SK-N-SH (cell line): ENCODE results near the gene PSMA6. TPM values are rescaled to one million over a fixed set of nuclear protein-coding genes. Genes with fewer than 3 reads are reported as not detected.
A peak's percentile ranks its signal among the peaks of the same experiment; 100 is the strongest.

Experiments used
- CTCF ChIA-PET: fragments of 300-600, 350-600 bp; formaldehyde crosslinking; extraction: SDS; loops from one replicate; lab custom pipeline; 2021; lab: Yijun Ruan, JAX
- POLR2A ChIA-PET: fragments of 350-600 bp; sonication (Branson Sonifier 250); formaldehyde crosslinking; extraction: SDS; loops from one replicate; lab custom pipeline; 2020; ENCODE audit warnings: antibody characterized with exemption, inconsistent platforms; lab: Yijun Ruan, JAX
- DNase-seq: peaks from one replicate; pipeline ENCODE4 v3.0.0; 2012
- H2AFZ ChIP-seq: fragments of 200-600 bp; sonication (generic); 2 replicates; pipeline ENCODE4 v1.8.1; 2016; ENCODE audit warnings: antibody characterized with exemption, mild to moderate bottlenecking, low read depth
- H3F3A ChIP-seq: fragments of 200-600 bp; sonication (generic); replicated peaks from 2 replicates; pipeline ENCODE3; 2016; ENCODE audit warnings: antibody characterized with exemption, mild to moderate bottlenecking; ENCODE audit not compliant: insufficient read depth
- H3K27ac ChIP-seq, 2 experiments: fragments of 200-500 bp in 1 of 2; fragments of 200-600 bp in 1 of 2; sonication (Bioruptor generic) in 1 of 2; sonication (generic), shearing (Covaris generic) in 1 of 2; 2 replicates each; pipeline versions ENCODE4 v1.5.1 to v1.6.1; 2014 to 2016; ENCODE audit warnings: low read depth in 2 of 2, inconsistent platforms in 1 of 2, low read length in 1 of 2, mild to moderate bottlenecking in 1 of 2, mixed read lengths in 1 of 2
- H3K27me3 ChIP-seq: fragments of 200-600 bp; sonication (generic), shearing (Covaris generic); 2 replicates; pipeline ENCODE4 v1.6.1; 2016; ENCODE audit warnings: mixed run types; ENCODE audit not compliant: insufficient read depth
- H3K36me3 ChIP-seq, 2 experiments: fragments of 200-500 bp in 1 of 2; fragments of 200-600 bp in 1 of 2; sonication (Bioruptor generic) in 1 of 2; sonication (generic) in 1 of 2; replicated peaks in 1 of 2; 2 replicates each; pipeline versions ENCODE3 to v1.5.1; 2014 to 2016; ENCODE audit warnings: low read length in 1 of 2, mild to moderate bottlenecking in 1 of 2; ENCODE audit not compliant: insufficient read depth in 2 of 2, control insufficient read depth in 1 of 2
- H3K4me1 ChIP-seq, 2 experiments: fragments of 200-500 bp in 1 of 2; fragments of 200-600 bp in 1 of 2; sonication (Bioruptor generic) in 1 of 2; sonication (generic), shearing (Covaris generic) in 1 of 2; 2 replicates each; pipeline versions ENCODE4 v1.5.1 to v1.6.1; 2014 to 2016; ENCODE audit warnings: low read depth in 1 of 2, low read length in 1 of 2, mixed run types in 1 of 2; ENCODE audit not compliant: insufficient read depth in 2 of 2, control insufficient read depth in 1 of 2
- H3K4me2 ChIP-seq: fragments of 200-600 bp; sonication (generic), shearing (Covaris generic); 2 replicates; pipeline ENCODE4 v1.6.1; 2017; ENCODE audit warnings: mixed run types
- H3K4me3 ChIP-seq, 2 experiments: fragments of 200-500 bp in 1 of 2; fragments of 200-600 bp in 1 of 2; sonication (Bioruptor generic) in 1 of 2; sonication (generic), shearing (Covaris generic) in 1 of 2; 2 replicates each; pipeline versions ENCODE4 v1.5.1 to v1.8.1; 2014 to 2016; ENCODE audit warnings: low read depth in 2 of 2, inconsistent platforms in 1 of 2, low read length in 1 of 2, mild to moderate bottlenecking in 1 of 2, mixed read lengths in 1 of 2, moderate library complexity in 1 of 2
- H3K79me2 ChIP-seq: fragments of 200-600 bp; sonication (generic); 2 replicates; pipeline ENCODE4 v1.8.1; 2017; ENCODE audit warnings: mild to moderate bottlenecking; ENCODE audit not compliant: insufficient read depth
- H3K9ac ChIP-seq: fragments of 200-600 bp; sonication (generic); 2 replicates; pipeline ENCODE4 v1.6.1; 2017; ENCODE audit warnings: mixed run types
- H3K9me2 ChIP-seq: fragments of 200-600 bp; sonication (generic); 2 replicates; pipeline ENCODE4 v1.6.1; 2017; ENCODE audit warnings: mixed run types
- H3K9me3 ChIP-seq: fragments of 200-600 bp; sonication (generic); 2 replicates; pipeline ENCODE4 v1.6.1; 2017; ENCODE audit warnings: mixed run types, mild to moderate bottlenecking, moderate library complexity
- H4K20me1 ChIP-seq: fragments of 200-600 bp; sonication (generic); 2 replicates; pipeline ENCODE4 v1.6.1; 2017; ENCODE audit warnings: mild to moderate bottlenecking, mixed run types; ENCODE audit not compliant: insufficient read depth
- CHD2 ChIP-seq: fragments of 150-350 bp; IDR thresholded peaks from 2 replicates; pipeline ENCODE4 v1.6.1; 2018; ENCODE audit warnings: low read length; ENCODE audit not compliant: partially characterized antibody
- ELF1 ChIP-seq: IDR thresholded peaks from 2 replicates; pipeline ENCODE4 v1.4.0; 2012
- EZH2phosphoT487 ChIP-seq: fragments of 200-600 bp; sonication (generic); IDR thresholded peaks from 2 replicates; pipeline ENCODE4 v1.6.1; 2017; ENCODE audit warnings: low read depth, mixed run types, mild to moderate bottlenecking, antibody characterized with exemption, moderate library complexity, borderline replicate concordance
- FOXJ3 ChIP-seq: sonication (generic); formaldehyde crosslinking; IDR thresholded peaks from 2 replicates; pipeline ENCODE4 v1.5.1; 2020; ENCODE audit warnings: mild to moderate bottlenecking, missing genetic modification reagents
- FOXM1 ChIP-seq: IDR thresholded peaks from 2 replicates; pipeline ENCODE4 v1.4.0; 2012; ENCODE audit warnings: low read depth, mild to moderate bottlenecking
- GATA2 ChIP-seq: sonication (generic); formaldehyde crosslinking; IDR thresholded peaks from 2 replicates; pipeline ENCODE4 v1.5.0; 2020; ENCODE audit warnings: mild to moderate bottlenecking, missing genetic modification reagents
- MEF2A ChIP-seq: IDR thresholded peaks from 2 replicates; pipeline ENCODE4 v1.4.0; 2012; ENCODE audit warnings: low read depth, borderline replicate concordance
- NFIC ChIP-seq: IDR thresholded peaks from 2 replicates; pipeline ENCODE4 v1.4.0; 2012; ENCODE audit warnings: borderline replicate concordance
- POLR2AphosphoS5 ChIP-seq: IDR thresholded peaks from 2 replicates; pipeline ENCODE4 v1.6.1; 2012; ENCODE audit warnings: low read depth, low read length
- RCOR1 ChIP-seq: fragments of 150-350 bp; IDR thresholded peaks from 2 replicates; pipeline ENCODE4 v1.6.1; 2017; ENCODE audit warnings: antibody characterized with exemption, low read length
- SIN3A ChIP-seq: IDR thresholded peaks from 2 replicates; pipeline ENCODE4 v1.6.1; 2012; ENCODE audit warnings: low read depth, mild to moderate bottlenecking, low read length, moderate library complexity, borderline replicate concordance
- SMC3 ChIP-seq: IDR thresholded peaks from 2 replicates; pipeline ENCODE4 v1.6.1; 2012; ENCODE audit warnings: low read depth, low read length, improper control_type of control experiment
- TCF12 ChIP-seq: IDR thresholded peaks from 2 replicates; pipeline ENCODE4 v1.4.0; 2012
- TEAD4 ChIP-seq: IDR thresholded peaks from 2 replicates; pipeline ENCODE4 v1.4.0; 2012; ENCODE audit warnings: mild to moderate bottlenecking, borderline replicate concordance; ENCODE audit not compliant: insufficient read depth
- WGBS: methylation state at CpG from one replicate; pipeline ENCODE4 v1.1.6; 2017; ENCODE audit warnings: low lambda C conversion rate; 5-methylcytosine and 5-hydroxymethylcytosine counted together
- polyA plus RNA-seq, 3 experiments: library from polyadenylated mRNA; depleted of rRNA; stranded (reverse); fragments of >200 nt; gene quantifications; 2 replicates each; pipeline ENCODE4 v1.2.3, GENCODE V29; 2012
- TF ChIP-seq, protein P1 (sequence below): IDR thresholded peaks from 2 replicates; pipeline ENCODE4 v1.4.0; 2012; ENCODE audit warnings: low read depth, borderline replicate concordance
- TF ChIP-seq, protein P2 (sequence below): IDR thresholded peaks from 2 replicates; pipeline ENCODE4 v1.6.1; 2012; ENCODE audit warnings: mild to moderate bottlenecking, low read depth, low read length, moderate library complexity
- TF ChIP-seq, protein P3 (sequence below): IDR thresholded peaks from 2 replicates; pipeline ENCODE4; 2012
- TF ChIP-seq, protein P4 (sequence below): IDR thresholded peaks from 2 replicates; pipeline ENCODE4 v1.4.0; 2012; ENCODE audit warnings: low read depth

The PSMA6 gene
- polyA plus RNA-seq, 1 of the 3 experiments (the other 2 are of a cell fraction), result 174 TPM

DNA sequence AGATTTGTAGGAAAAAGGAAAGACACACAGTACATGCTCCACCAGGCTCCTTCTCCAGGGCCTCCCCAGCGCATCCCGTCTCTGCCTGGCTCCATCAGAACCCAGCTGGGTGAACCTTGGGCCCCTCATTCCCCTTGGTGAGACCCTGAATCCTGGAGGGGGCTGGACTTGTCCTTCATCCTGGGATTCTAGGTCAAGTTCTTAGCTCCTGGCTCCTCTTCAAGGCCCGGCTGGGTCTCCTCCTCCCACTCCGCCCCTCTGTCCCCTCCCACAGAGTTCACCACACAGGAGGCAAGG is 49.2 kb downstream of the PSMA6 start:
- Histone ChIP-seq H3K27ac (no peak overlapping the region; a peak in 1 of 4 replicates), H2AFZ (peak overlapping the region; percentile 78), H3K79me2 (no peaks in the 10 kb centered on the region), H3K9me3 (no peaks in the 10 kb centered on the region), H3K9me2 (no peaks in the 10 kb centered on the region), H3K27me3 (no peaks in the 10 kb centered on the region), H3K9ac (no peak overlapping the region), H4K20me1 (no peaks in the 10 kb centered on the region), H3K4me1 (peaks cover 14 to 24% of the 10 kb centered on the region in 2 experiments; a peak in 2 of 4 replicates), H3K4me2 (peak overlapping the region; percentile 10; the same call in 1 of the 2 replicates), H3K36me3 (no peaks in the 10 kb centered on the region), H3K4me3 (no peak overlapping the region), H3F3A (no peaks in the 10 kb centered on the region)
- 34% methylated on average over 4 of the region's 4 CpGs for WGBS
- POLR2A ChIA-PET, result interaction anchor here (1.4 kb wide), 1 partner anchor 44 kb away, joined by 6 read pairs; no protein-coding TSS in a partner anchor
- CTCF ChIA-PET, result no interaction called here
- no peak for DNase-seq
- TF ChIP-seq TCF12 (no peak), FOXJ3 (CRISPR knock-in tag) (no peak), MEF2A (no peak), SMC3 (no peak)
- TF ChIP-seq, protein P1, sequence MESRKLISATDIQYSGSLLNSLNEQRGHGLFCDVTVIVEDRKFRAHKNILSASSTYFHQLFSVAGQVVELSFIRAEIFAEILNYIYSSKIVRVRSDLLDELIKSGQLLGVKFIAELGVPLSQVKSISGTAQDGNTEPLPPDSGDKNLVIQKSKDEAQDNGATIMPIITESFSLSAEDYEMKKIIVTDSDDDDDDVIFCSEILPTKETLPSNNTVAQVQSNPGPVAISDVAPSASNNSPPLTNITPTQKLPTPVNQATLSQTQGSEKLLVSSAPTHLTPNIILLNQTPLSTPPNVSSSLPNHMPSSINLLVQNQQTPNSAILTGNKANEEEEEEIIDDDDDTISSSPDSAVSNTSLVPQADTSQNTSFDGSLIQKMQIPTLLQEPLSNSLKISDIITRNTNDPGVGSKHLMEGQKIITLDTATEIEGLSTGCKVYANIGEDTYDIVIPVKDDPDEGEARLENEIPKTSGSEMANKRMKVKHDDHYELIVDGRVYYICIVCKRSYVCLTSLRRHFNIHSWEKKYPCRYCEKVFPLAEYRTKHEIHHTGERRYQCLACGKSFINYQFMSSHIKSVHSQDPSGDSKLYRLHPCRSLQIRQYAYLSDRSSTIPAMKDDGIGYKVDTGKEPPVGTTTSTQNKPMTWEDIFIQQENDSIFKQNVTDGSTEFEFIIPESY, result no peak
- TF ChIP-seq, protein P2, sequence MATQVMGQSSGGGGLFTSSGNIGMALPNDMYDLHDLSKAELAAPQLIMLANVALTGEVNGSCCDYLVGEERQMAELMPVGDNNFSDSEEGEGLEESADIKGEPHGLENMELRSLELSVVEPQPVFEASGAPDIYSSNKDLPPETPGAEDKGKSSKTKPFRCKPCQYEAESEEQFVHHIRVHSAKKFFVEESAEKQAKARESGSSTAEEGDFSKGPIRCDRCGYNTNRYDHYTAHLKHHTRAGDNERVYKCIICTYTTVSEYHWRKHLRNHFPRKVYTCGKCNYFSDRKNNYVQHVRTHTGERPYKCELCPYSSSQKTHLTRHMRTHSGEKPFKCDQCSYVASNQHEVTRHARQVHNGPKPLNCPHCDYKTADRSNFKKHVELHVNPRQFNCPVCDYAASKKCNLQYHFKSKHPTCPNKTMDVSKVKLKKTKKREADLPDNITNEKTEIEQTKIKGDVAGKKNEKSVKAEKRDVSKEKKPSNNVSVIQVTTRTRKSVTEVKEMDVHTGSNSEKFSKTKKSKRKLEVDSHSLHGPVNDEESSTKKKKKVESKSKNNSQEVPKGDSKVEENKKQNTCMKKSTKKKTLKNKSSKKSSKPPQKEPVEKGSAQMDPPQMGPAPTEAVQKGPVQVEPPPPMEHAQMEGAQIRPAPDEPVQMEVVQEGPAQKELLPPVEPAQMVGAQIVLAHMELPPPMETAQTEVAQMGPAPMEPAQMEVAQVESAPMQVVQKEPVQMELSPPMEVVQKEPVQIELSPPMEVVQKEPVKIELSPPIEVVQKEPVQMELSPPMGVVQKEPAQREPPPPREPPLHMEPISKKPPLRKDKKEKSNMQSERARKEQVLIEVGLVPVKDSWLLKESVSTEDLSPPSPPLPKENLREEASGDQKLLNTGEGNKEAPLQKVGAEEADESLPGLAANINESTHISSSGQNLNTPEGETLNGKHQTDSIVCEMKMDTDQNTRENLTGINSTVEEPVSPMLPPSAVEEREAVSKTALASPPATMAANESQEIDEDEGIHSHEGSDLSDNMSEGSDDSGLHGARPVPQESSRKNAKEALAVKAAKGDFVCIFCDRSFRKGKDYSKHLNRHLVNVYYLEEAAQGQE, result no peak

DNA sequence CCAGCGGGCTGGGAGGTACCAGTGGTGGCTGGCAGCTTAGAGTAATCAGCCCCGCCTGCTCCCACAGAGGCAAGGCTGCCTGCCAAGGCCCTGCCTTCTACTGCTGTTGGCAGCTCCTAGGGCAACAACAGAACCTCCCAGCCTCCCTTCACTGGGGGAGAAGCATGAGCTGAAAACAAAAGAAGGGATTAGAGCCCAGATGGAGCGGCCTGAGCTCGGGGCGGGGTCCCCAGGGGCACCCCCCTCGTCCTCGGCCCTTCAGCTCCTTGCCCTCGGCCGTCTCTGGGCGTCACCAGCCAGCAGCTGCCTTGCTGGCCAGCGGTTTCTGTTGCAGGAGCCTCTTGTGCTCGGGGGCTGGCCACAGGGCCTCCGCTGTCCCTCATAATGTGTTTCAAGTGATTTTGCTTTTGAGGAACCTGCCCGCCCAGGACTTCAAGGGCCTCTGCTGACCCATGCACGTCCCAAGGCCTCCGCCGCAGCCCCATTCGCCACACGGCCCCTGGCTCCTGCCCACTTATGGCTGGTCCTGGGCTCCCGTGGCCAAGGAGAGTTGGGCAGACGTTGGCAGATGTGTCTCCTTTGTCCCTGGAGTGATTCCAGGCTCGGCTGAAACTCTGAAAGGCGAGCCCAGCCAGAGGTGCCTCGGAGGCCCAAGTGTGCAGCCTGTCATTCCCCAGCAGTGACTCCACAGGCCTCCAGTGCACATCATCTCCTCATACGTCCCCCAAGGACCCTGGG is 49.7 kb downstream of the PSMA6 start:
- Histone ChIP-seq H3K79me2 (no peaks in the 10 kb centered on the region), H3K9ac (no peak overlapping the region), H3K4me2 (peak overlapping the region; percentile 10; the same call in 1 of the 2 replicates), H4K20me1 (no peaks in the 10 kb centered on the region), H3K27ac (peak overlapping the region; percentile 18 to 58), H3K4me3 (no peak overlapping the region), H3K36me3 (no peaks in the 10 kb centered on the region), H3K9me2 (no peaks in the 10 kb centered on the region), H3K9me3 (no peaks in the 10 kb centered on the region), H3F3A (no peaks in the 10 kb centered on the region), H3K27me3 (no peaks in the 10 kb centered on the region), H3K4me1 (peaks cover 14 to 19% of the 10 kb centered on the region in 2 experiments; a peak in 2 of 4 replicates), H2AFZ (peak overlapping the region; percentile 78)
- peak; percentile 73 for DNase-seq
- ChIA-PET CTCF (no interaction called here), POLR2A (interaction anchor here (1.4 kb wide), 1 partner anchor 44 kb away, joined by 6 read pairs; no protein-coding TSS in a partner anchor)
- WGBS, result 42% methylated on average over 3 of the region's 25 CpGs
- no peak for TF ChIP-seq POLR2AphosphoS5
- TF ChIP-seq SMC3, result no peak
- peak; percentile 70 for TF ChIP-seq NFIC
- TF ChIP-seq FOXM1, result no peak
- TF ChIP-seq, protein P3, sequence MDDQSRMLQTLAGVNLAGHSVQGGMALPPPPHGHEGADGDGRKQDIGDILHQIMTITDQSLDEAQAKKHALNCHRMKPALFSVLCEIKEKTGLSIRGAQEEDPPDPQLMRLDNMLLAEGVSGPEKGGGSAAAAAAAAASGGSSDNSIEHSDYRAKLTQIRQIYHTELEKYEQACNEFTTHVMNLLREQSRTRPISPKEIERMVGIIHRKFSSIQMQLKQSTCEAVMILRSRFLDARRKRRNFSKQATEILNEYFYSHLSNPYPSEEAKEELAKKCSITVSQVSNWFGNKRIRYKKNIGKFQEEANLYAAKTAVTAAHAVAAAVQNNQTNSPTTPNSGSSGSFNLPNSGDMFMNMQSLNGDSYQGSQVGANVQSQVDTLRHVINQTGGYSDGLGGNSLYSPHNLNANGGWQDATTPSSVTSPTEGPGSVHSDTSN, result no peak
- TF ChIP-seq, protein P4, sequence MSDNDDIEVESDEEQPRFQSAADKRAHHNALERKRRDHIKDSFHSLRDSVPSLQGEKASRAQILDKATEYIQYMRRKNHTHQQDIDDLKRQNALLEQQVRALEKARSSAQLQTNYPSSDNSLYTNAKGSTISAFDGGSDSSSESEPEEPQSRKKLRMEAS, result 0 out of 2 replicates have a peak, but pooled peaks have one; percentile 11
- TF ChIP-seq SIN3A, result no peak
- TF ChIP-seq, protein P1, result no peak
- no peak for TF ChIP-seq CHD2
- TF ChIP-seq GATA2 (CRISPR knock-in tag), result no peak
- no peak for TF ChIP-seq TEAD4
- TF ChIP-seq ELF1, result no peak
- no peak for TF ChIP-seq EZH2phosphoT487
- TF ChIP-seq RCOR1, result no peak
